Smooth muscle cell (in vitro differentiated cells): ENCODE results near the gene C19orf25. TPM values are rescaled to one million over a fixed set of nuclear protein-coding genes. Genes with fewer than 3 reads are reported as not detected.

Source experiments
- DNase-seq: peaks from one replicate; lab custom pipeline; 2025; ENCODE audit not compliant: unreplicated experiment; lab: John Stamatoyannopoulos, UW
- H2AFZ ChIP-seq: fragments of 200-600 bp; sonication (generic); 2 replicates; pipeline ENCODE4 v1.6.0; 2016; ENCODE audit warnings: antibody characterized with exemption, low read depth, mild to moderate bottlenecking
- H3F3A ChIP-seq: fragments of 200-600 bp; sonication (generic); 2 replicates; pipeline ENCODE4 v1.6.0; 2017; ENCODE audit warnings: antibody characterized with exemption, low read depth
- H3K27ac ChIP-seq: fragments of 200-600 bp; sonication (generic); 2 replicates; pipeline ENCODE4 v1.5.1; 2016; ENCODE audit warnings: low read depth, mild to moderate bottlenecking
- H3K27me3 ChIP-seq: fragments of 200-600 bp; sonication (generic); 2 replicates; pipeline ENCODE4 v1.6.1; 2016; ENCODE audit warnings: low read depth, mild to moderate bottlenecking
- H3K36me3 ChIP-seq: fragments of 200-600 bp; sonication (generic); 2 replicates; pipeline ENCODE4 v1.5.1; 2016; ENCODE audit warnings: low read depth
- H3K4me1 ChIP-seq: fragments of 200-600 bp; sonication (generic); 2 replicates; pipeline ENCODE4 v1.5.1; 2016; ENCODE audit warnings: low read depth
- H3K4me2 ChIP-seq: fragments of 200-600 bp; sonication (generic); 2 replicates; pipeline ENCODE4 v1.6.0; 2016; ENCODE audit warnings: mild to moderate bottlenecking
- H3K4me3 ChIP-seq: fragments of 200-600 bp; sonication (generic); 2 replicates; pipeline ENCODE4 v1.5.1; 2016; ENCODE audit warnings: mild to moderate bottlenecking
- H3K79me2 ChIP-seq: fragments of 200-600 bp; sonication (generic); 2 replicates; pipeline ENCODE4 v1.6.0; 2016; ENCODE audit warnings: low read depth, mild to moderate bottlenecking
- H3K9ac ChIP-seq: fragments of 200-600 bp; sonication (generic); 2 replicates; pipeline ENCODE4 v1.6.0; 2016; ENCODE audit warnings: low read depth
- H3K9me3 ChIP-seq: fragments of 200-600 bp; sonication (generic); replicated peaks from 2 replicates; pipeline ENCODE4 v1.5.1; 2016; ENCODE audit warnings: low read depth
- H4K20me1 ChIP-seq: fragments of 200-600 bp; sonication (generic); 2 replicates; pipeline ENCODE4 v1.6.0; 2016; ENCODE audit warnings: low read depth
- CTCF ChIP-seq: fragments of 200-600 bp; sonication (generic); IDR thresholded peaks from 2 replicates; pipeline ENCODE4 v1.5.1; 2017; ENCODE audit warnings: borderline replicate concordance, mild to moderate bottlenecking, antibody characterized with exemption; ENCODE audit not compliant: insufficient read depth, poor library complexity, severe bottlenecking
- WGBS: methylation state at CpG from one replicate; pipeline ENCODE4 v1.1.7; 2016; ENCODE audit warnings: low lambda C conversion rate; 5-methylcytosine and 5-hydroxymethylcytosine counted together
- polyA plus RNA-seq: library from polyadenylated mRNA; unstranded; fragments of >200 nt; fragmentation: Nextera tagmentation; extraction: Ambion mirVana; gene quantifications from 2 replicates; pipeline ENCODE4 v1.2.1, GENCODE V29; 2016
- total RNA-seq: library from RNA; depleted of rRNA; stranded (reverse); fragments of >200 nt; gene quantifications from 2 replicates; pipeline ENCODE4 v1.2.3, GENCODE V29; 2014

C19orf25 gene
- total and polyA plus RNA-seq, 2 experiments from 2014 or later: 15.2 to 27.9 TPM

DNA sequence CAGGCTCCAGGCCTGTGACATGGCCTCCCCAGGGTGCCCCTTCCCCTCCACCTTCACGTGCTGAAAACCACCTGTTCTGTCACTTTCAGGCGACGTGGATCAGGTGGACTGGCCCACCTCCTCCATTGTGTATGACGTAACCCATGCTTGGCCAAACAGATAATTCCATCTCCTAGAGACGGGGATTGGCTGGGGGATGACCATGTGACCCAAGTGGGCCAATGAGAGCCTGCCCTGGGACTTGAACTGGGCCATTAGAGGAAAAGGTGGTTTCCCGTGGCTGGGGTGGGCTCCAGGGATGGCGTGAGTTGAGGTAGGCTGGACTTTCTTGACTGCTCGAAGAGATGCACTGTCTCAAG is 37.4 kb upstream of the C19orf25 start:
- Histone ChIP-seq H3K36me3 (no peaks in the 10 kb centered on the region), H3K27ac (no peak overlapping the region), H3K4me3 (no peak overlapping the region), H3K27me3 (no peaks in the 10 kb centered on the region), H3K4me2 (no peak overlapping the region), H3F3A (no peaks in the 10 kb centered on the region), H4K20me1 (no peaks in the 10 kb centered on the region), H3K4me1 (no peaks in the 10 kb centered on the region), H2AFZ (no peak overlapping the region), H3K79me2 (no peaks in the 10 kb centered on the region), H3K9ac (no peak overlapping the region), H3K9me3 (no peaks in the 10 kb centered on the region)
- 77% methylated on average over 8 of the region's 8 CpGs for WGBS
- no peak for DNase-seq
- TF ChIP-seq CTCF: no peak

- no peak for TF ChIP-seq CTCF
- Histone ChIP-seq H4K20me1 (no peaks in the 10 kb centered on the region), H3K9me3 (no peaks in the 10 kb centered on the region), H3F3A (peaks cover 3% of the 10 kb centered on the region), H3K27ac (no peak overlapping the region), H2AFZ (no peak overlapping the region), H3K9ac (no peak overlapping the region), H3K27me3 (no peaks in the 10 kb centered on the region), H3K4me2 (no peak overlapping the region), H3K79me2 (no peaks in the 10 kb centered on the region), H3K4me1 (peaks cover 6% of the 10 kb centered on the region), H3K4me3 (no peak overlapping the region), H3K36me3 (no peaks in the 10 kb centered on the region)
- DNase-seq: no peak
- 78% methylated on average over 14 of the region's 14 CpGs for WGBS
These were observed 36.1 kb upstream of the C19orf25 start for GRCh38 chr19:1514986-1515721.

DNA sequence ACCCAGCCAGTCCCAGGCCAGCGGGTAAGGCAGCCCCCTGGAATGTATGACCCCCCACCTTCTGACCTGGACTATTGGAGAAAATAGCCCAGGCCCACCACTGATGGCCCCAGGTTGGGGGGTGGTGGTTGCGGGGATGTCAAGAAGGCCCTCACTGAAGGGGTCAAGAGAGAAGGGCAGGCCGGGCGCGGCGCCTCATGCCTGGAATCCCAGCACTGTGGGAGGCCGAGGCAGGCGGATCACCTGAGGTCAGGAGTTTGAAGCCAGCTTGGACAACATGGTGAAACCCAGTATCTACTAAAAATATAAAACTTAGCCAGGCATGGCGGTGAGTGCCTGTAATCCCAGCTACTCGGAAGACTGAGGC is 35.3 kb upstream of the C19orf25 start:
- Histone ChIP-seq H3K4me2 (no peak overlapping the region), H3K4me3 (no peak overlapping the region), H3K27me3 (no peaks in the 10 kb centered on the region), H3K27ac (no peak overlapping the region), H3K36me3 (no peaks in the 10 kb centered on the region), H3F3A (peaks cover 10% of the 10 kb centered on the region), H4K20me1 (no peaks in the 10 kb centered on the region), H3K79me2 (no peaks in the 10 kb centered on the region), H2AFZ (no peak overlapping the region), H3K9me3 (no peaks in the 10 kb centered on the region), H3K4me1 (peaks cover 11% of the 10 kb centered on the region), H3K9ac (no peak overlapping the region)
- TF ChIP-seq CTCF: no peak
- no peak for DNase-seq
- 77% methylated on average over 10 of the region's 10 CpGs for WGBS
